HG02884 (cell line): ENCODE data around the gene ENTREP1.
"Not testable (repeated sequence)": the region's sequence is repeated elsewhere in the genome, so short reads cannot be mapped to it uniquely, and the experiment has no call there.

Source experiments
- ATAC-seq: cut with Tn5 transposase; IDR thresholded peaks from one replicate; pipeline ENCODE4 v1.9.1; 2021; ENCODE audit warnings: mild to moderate bottlenecking, moderate library complexity; ENCODE audit not compliant: unreplicated experiment

The ENTREP1 gene

GRCh38 chr9:69440254-69440955, 115.4 kb downstream of the ENTREP1 start:
- ATAC-seq: not testable (repeated sequence)
